ENCODE measurements around the gene MBOAT7. TPM values are rescaled to one million over a fixed set of nuclear protein-coding genes. Genes with fewer than 3 reads are reported as not detected.

MBOAT7 gene
- total RNA-seq, 1 experiment from 2014 or later: 100 TPM

DNA sequence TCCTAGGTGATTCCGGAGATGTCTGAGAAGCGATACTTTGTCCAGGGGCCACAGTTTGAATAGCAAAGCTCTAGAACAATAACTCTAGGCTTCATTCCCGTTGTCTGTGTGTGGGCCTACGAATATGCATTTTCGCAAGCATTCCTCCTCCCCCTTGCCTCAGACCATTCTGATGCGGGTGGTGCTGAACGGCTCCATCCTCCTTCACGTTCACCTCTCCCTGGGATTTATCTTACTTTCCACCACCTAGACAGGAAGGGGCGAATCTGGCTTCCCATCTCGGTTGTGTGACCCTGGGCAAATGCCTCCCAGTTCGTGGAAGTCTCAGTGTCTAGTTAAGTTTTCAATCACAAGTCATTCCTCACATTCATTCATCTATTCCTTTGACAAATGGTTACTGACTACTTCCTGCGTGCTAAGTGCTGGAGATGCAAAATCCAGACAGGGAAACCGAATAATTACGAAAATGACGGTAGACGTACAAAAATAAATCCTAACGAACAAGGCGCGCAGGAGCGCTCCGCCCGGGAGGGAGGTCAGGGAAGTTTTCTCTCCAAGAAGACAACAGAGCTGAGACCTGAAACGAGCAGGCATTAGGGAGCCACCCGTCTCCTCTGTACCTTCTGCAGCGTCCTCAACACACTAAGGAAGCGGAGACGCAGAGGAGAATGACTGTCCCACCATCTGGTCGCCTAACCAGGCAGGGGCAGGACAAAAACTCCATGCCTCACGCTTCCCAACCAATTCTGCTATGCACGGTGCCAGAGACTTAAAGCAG is 53.1 kb downstream of the MBOAT7 start:
- Histone ChIP-seq H2BK12ac (ENCODE audit: insufficient read length, low read depth, low read length) (no peak overlapping the region), H3K23me2 (ENCODE audit: insufficient read length, low read depth, low read length, poor library complexity, severe bottlenecking) (peaks cover 15% of the 10 kb centered on the region), H3T11ph (ENCODE audit: low read length) (no peak overlapping the region), H2BK15ac (ENCODE audit: low read depth, low read length) (no peak overlapping the region), H4K5ac (ENCODE audit: insufficient read length, low read depth, low read length) (no peak overlapping the region), H2AFZ (ENCODE audit: low read length) (no peak overlapping the region), H3K56ac (ENCODE audit: insufficient read length, low read depth, low read length) (no peak overlapping the region), H3K9ac (ENCODE audit: extremely low read depth, insufficient read length, low read length) (peak overlapping the region; percentile 59), H3K4ac (ENCODE audit: low read depth, low read length) (no peak overlapping the region), H2AK5ac (ENCODE audit: insufficient read length, low read length) (no peak overlapping the region), H3K23ac (ENCODE audit: insufficient read length, low read depth, low read length) (no peak overlapping the region), H3K27ac (ENCODE audit: insufficient read length, low read depth, low read length) (no peak overlapping the region), H2BK120ac (ENCODE audit: low read depth, low read length, poor library complexity, severe bottlenecking) (no peak overlapping the region), H3K27me3 (ENCODE audit: insufficient read depth, low read length) (no peaks in the 10 kb centered on the region), H3K18ac (ENCODE audit: insufficient read length, low read depth, low read length) (no peak overlapping the region), H3K79me1 (ENCODE audit: insufficient read depth, low read depth, low read length, poor library complexity, severe bottlenecking) (peaks cover 17% of the 10 kb centered on the region), H4K20me1 (ENCODE audit: control insufficient read depth, insufficient read depth, insufficient read length) (peaks cover 3% of the 10 kb centered on the region), H3K79me2 (ENCODE audit: insufficient read depth, low read length) (peaks cover 23% of the 10 kb centered on the region; the same call in 1 of the 2 replicates), H3K14ac (ENCODE audit: insufficient read depth, low read length) (no peak overlapping the region), H3K4me2 (ENCODE audit: insufficient read depth, insufficient read length, low read length) (peak overlapping the region; percentile 94), H4K8ac (replicated peaks; ENCODE audit: insufficient read length, low read depth, low read length) (no peak overlapping the region), H4K91ac (ENCODE audit: insufficient read length, low read depth, low read length) (no peak overlapping the region), H3K9me3 (ENCODE audit: control insufficient read depth, low read depth, low read length) (peaks cover 4% of the 10 kb centered on the region), H3K4me1 (ENCODE audit: insufficient read depth, low read length) (no peaks in the 10 kb centered on the region), H2BK5ac (ENCODE audit: insufficient read length, low read length) (no peak overlapping the region), H2BK20ac (ENCODE audit: low read depth, low read length, poor library complexity, severe bottlenecking) (no peak overlapping the region)
- Mint-ChIP-seq H3K36me3 (ENCODE audit: insufficient read depth in 1 of 3, low read depth in 3 of 3) (peaks cover 25 to 52% (median 33%) of the 10 kb centered on the region in 3 experiments), H3K9me3 (peaks cover 11 to 12% of the 10 kb centered on the region in 2 experiments), H3K4me3 (peak overlapping the region; percentile 80 to 93), H3K4me1 (peaks cover 35 to 39% of the 10 kb centered on the region in 2 experiments), H3K27ac (peak overlapping the region; percentile 90 to 97 (median 93)), H3K27me3 (ENCODE audit: low read depth) (peaks cover 1% of the 10 kb centered on the region; the same call in 1 of the 2 replicates)
- WGBS (ENCODE audit: extremely low coverage, insufficient read length, low lambda C conversion rate): no CpG with 5 or more reads among the region's 30 CpGs
- no peak for TF ChIP-seq CTCF (conservative IDR thresholded peaks at IDR 0.05)
- DNase-seq: no peak

All from H9 (cell line).